ENCODE results near the gene NEIL1.
"Not testable (repeated sequence)": the region's sequence is repeated elsewhere in the genome, so short reads cannot be mapped to it uniquely, and the experiment has no call there.

The NEIL1 gene

GRCh38 chr15:75333654-75334419 is 13.0 kb upstream of the NEIL1 start:
- not testable (repeated sequence) for DNase-seq

DNA sequence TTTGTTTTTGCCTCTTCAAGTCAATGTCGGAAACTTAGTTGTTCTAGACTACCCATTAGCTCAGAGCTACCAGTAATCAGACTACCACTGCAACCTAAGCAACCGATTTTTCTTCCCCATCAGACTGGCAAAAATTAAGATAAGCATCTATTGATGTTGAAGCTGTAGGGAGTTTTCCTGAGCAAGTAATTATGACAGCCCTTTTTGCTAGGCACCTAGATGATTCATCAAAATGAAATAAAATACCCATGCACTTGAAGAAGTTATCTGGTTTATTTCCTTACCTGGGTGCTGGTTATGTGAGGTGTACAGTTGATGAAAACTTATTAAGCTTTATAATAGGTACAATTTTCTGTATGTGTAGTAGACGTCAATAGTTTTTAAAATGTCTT is 11.5 kb upstream of the NEIL1 start:
- no peak for DNase-seq

- DNase-seq: peak; percentile 39 to 80
These were observed 11.0 kb upstream of the NEIL1 start, which contains the start of gene COMMD4 for GRCh38 chr15:75335705-75336355. Gene COMMD4 (plus strand): TSS chr15:75336063. CDS start chr15:75336090, 27 bp downstream.

DNA sequence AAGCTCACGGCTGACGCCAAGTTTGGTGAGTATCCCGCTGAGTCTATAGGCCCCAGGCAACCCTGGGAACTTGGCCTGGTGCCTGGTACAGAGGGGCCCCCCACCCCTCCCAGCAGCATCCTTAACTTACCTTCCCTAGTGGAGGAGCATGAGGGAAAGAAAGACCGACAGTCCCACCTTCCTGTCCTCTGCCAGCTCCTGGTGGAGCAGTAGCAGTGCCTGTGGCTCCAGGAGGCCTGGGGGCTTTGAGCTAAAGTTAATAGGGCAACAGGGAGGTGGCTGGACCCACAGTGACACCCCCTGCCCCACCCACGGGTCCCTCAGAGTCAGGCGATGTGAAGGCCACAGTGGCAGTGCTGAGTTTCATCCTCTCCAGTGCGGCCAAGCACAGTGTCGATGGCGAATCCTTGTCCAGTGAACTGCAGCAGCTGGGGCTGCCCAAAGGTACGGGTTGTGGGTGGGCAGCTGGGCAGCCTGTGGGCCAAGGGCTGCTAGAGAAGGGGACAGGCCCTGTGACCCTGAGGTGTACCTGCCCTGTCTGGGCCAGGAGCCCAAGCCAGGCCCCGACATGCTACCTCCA is 8.1 kb upstream of the NEIL1 start:
- DNase-seq: no peak

GRCh38 chr15:75339531-75340240 is 7.2 kb upstream of the NEIL1 start:
- DNase-seq: no peak

DNA sequence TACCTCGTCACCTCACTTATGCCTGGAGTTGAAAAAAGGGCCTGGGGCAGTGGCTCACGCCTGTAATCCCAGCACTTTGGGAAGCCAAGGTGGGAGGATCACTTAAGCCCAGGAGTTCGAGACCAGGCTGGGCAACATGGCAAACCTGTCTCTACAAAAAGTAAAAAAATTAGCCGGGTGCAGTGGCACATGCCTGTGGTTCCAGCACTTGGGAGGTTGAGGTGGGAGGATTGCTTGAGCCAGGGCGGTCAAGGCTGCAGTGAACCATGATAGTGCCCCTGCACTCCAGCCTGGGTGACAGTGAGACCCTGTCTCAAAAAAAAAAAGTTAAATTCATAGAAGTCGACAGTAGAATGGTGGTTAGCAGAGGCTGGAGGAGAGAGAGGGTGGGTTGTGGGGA is 4.6 kb upstream of the NEIL1 start:
- no peak for DNase-seq

- DNase-seq: not testable (repeated sequence)
These were observed 2.9 kb upstream of the NEIL1 start for GRCh38 chr15:75343953-75344352.

DNA sequence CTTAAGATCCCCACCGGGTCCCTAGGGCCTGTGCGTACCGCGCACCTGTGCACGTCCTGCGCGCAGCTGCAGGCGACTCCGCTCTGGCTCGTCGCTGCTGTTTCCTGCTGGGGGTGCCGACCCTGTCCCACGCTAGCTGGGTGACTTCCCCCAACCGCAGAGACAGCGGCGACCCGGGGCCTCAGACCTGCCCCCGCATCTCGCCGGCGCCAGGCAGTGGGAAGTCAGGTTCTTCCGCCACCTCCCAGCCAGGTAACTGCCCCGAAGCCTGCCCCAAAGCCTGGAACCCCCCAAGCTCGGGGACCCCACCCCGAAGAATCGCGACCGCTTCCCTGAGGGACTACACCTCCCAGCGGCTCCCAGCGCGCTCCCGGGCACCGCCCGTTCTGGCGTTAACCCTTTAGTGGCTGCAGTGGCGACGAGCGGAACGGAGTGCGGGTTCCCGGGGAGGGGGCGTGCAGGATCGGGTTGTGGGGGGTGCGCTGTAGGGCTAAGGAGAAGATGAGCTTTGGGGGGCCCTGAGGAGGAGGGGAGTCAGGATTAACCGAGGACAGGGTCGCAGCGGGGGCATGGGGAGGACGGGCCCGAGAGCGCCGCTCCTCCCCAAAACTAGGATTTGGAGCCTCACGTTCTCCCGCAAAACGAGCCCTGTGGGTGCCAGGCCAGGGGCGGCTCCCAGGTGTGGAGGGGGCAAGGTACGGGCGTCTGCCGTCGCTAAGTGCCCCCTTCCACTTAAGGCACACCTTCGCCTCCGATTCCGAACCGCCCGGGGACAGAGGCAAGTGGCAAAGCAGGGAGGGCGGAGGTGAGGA is 589 bp downstream of the NEIL1 start:
- no peak for DNase-seq

GRCh38 chr15:75348034-75348561 is 1.3 kb downstream of the NEIL1 start:
- no peak for DNase-seq

DNA sequence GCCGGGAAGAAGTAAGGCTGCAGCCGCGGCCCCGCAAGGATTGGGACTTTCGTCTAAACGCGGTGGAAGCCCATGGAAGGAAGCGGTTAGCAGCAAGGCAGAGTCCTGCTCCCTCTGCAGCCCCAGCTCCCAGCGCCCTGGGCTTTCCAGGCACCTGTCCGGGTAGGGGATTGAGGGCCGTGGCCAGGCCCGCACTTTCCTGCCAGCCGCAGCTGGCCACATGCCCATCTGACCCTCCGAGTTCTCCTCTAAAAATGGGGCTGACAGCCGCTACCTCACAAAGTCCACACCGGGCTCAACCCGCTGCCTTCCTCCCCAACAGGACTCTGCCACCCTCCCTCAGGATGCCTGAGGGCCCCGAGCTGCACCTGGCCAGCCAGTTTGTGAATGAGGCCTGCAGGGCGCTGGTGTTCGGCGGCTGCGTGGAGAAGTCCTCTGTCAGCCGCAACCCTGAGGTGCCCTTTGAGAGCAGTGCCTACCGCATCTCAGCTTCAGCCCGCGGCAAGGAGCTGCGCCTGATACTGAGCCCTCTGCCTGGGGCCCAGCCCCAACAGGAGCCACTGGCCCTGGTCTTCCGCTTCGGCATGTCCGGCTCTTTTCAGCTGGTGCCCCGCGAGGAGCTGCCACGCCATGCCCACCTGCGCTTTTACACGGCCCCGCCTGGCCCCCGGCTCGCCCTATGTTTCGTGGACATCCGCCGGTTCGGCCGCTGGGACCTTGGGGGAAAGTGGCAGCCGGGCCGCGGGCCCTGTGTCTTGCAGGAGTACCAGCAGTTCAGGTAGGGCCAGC is 1.9 kb downstream of the NEIL1 start:
- DNase-seq: no peak

DNA sequence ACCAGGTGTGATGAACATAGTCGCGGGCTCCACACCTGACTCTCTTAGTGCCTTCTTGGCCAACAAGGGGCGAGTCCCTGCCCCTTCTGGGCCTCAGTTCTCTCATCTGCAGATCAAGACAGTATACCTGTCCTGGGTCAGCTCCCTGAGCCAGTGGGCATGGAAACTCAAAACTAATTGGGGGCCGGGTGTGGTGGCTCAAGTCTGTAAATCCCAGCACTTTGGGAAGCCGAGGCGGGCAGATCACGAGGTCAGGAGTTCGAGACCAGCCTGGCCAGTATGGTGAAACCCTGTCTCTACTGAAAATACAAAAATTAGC is 2.5 kb downstream of the NEIL1 start:
- not testable (repeated sequence) for DNase-seq

DNA sequence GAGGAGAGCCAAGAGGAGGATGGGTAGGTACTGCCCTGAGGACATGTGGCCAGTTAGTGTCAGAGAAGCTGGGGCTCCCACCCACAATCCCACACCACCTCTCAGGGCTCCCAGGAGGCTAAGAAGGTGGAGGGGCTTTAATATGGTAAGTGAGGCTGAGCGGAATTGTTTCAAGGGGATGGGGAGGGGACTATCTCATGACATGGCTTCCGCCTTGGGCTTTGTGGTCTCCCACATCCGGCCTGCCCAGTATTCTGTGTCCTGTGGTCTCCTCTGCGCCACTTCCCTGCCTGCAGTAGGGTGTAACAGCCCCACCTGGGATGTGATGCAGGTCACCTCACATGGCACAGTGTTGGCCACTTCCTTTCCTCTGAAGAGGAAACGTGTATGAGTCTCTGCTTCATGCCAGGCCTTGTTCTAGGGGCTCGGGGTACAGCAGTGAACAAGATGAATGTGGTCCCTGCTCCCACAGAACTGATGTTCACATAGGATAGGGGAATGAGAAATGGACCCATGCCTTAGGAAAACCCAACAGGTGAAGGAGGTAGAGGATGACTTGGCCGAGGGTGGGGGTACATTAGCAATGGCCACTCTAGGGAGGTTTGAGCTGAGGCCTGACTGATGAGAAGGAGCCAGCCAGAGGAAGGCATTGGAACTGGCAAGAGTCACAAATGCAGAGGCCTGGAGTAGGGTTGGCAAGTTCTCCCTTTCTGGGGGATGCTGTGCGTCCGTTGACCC is 3.2 kb downstream of the NEIL1 start:
- no peak for DNase-seq

DNA sequence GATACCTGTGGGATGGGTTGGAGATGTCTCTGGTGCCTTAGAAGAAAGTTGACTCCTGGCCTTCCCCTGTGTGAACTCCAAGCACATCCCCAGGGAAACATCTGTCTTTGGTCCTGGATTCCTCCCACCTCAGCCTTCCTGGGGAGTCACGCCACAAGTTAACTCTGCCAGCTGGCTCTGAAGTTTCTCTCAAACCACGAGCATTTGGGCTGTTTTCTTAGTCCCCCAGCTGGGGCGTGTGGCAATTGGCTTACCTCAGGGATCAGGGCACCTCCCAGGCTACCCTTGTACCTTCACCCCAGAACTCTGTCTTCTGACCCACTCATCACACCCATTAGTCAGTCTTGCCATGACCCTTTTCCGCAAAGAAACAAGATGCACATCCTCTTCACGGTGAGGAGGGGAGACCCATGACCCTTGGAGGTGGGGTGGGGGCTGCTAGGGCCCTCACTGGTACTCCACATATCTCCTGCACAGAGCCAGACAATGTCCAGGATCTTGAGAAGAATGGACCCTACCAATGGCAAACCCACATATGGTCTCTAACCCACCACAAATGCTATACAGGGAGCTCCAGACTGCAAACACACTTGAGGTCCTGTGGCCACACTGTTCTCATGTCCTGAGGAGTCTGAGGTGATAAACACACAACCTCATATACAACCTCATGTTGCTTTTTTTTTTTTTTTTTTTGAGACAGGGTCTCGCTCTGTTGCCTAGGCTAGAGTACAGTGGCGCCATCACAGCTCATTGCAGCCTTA is 3.9 kb downstream of the NEIL1 start:
- no peak for DNase-seq

DNA sequence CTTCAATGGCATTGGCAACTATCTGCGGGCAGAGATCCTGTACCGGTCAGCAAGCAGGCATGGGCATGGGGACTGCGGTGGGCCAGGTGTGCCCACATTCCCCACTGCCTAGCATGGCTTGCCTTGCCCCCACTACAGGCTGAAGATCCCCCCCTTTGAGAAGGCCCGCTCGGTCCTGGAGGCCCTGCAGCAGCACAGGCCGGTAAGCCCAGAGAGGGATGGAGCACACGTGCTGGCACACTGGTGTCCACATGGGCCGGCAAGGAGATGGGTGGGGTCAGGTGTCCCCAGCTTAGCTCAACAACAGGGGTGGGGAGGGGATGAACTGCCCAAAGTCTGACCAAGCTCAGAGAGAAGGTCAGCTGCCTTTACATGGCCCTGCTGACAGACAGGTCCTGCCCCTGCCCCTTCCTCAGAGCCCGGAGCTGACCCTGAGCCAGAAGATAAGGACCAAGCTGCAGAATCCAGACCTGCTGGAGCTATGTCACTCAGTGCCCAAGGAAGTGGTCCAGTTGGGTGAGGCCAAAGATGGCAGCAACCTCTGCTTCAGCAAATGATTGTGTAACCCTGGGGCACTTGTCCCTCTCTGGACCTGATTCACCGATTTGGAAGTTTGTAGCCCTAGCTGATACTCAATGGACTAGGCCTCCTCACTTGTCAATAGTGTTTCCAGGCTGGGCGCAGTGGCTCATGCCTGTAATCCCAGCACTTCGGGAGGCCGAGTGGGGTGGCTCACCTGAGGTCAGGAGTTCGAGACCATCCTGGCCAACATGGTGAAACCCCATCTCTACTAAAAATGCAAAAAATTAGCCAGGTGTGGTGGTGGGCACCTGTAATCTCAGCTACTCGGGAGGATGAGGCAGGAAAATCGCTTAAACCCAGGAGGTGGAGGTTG is 5.6 kb downstream of the NEIL1 start:
- DNase-seq: no peak

- no peak for DNase-seq
These were observed 6.8 kb downstream of the NEIL1 start for GRCh38 chr15:75353604-75354003.

- no peak for DNase-seq
These were observed 7.6 kb downstream of the NEIL1 start for GRCh38 chr15:75354454-75354853.

DNA sequence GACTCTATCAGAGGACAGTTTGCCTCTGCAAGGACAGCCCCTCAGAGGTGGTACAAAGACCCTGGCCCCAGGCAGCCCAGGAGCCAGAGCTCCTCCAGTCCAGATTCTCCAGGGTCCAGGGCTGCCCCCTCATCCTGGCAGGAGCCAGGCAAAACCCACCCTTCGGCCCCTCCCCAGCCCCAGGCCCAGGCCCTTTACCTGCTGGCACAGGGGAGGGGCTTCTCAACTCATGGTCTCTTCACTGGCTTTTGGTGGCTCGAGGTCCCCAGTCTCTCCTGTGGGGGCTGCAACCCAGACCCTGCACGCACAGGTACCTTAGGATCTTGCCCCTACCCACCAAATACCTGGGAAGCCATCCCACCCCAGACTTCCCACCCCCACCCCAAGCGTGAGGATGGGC is 8.5 kb downstream of the NEIL1 start:
- no peak for DNase-seq

DNA sequence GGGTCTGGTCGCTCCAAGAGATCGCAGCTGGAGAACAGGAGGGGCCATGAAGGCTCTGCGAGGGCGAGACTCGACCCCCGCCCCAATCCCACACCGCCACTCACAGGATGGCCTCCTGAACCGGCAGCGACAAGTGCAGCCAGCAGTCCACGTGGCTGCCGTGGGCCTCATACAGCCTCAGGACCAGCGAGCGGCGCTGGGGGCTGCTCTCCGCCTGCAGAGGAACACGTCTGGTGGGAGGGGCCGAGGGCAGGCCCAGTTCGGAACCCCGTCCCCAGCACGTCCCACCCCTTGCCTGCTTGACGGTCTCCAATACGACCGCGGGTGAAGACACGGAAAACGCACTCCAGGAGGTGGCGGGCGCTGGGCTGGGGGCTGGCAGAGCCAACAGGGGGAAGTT is 9.2 kb downstream of the NEIL1 start:
- no peak for DNase-seq

DNA sequence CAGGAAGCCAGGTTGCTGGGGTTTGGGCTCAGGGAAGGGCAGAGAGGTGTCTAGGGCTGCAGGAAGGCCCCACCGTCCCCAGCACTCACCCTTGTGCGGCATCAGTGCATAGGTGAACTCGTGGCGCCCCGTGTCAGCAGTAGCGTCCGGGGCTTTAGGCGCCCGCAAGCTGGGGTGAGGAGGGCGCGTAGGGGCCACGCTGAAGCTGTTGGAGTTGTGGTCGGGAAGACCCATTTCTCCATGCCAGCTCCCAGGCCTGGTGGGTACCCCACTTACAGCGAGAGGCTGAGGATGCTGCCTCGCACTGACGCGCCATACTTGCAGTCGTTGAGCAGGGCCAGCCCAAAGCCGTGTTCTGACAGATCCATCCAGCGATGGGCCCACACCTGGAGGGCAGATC is 9.7 kb downstream of the NEIL1 start:
- no peak for DNase-seq

All from NCI-H187 (cell line).